UCSD-AML1 (cell line): ENCODE measurements around the gene CCDC88C.

ENCODE experiments used
- DNase-seq: peaks from one replicate; lab custom pipeline; 2025; ENCODE audit not compliant: unreplicated experiment; lab: John Stamatoyannopoulos, UW

Gene CCDC88C

GRCh38 chr14:91329486-91330014, 88.1 kb downstream of the CCDC88C start:
- no peak for DNase-seq

GRCh38 chr14:91328313-91329050, 89.1 kb downstream of the CCDC88C start:
- no peak for DNase-seq

- DNase-seq: no peak
These were observed 89.8 kb downstream of the CCDC88C start for GRCh38 chr14:91327661-91328312.

GRCh38 chr14:91327250-91327595, 90.4 kb downstream of the CCDC88C start:
- no peak for DNase-seq

GRCh38 chr14:91326514-91327249, 90.9 kb downstream of the CCDC88C start:
- no peak for DNase-seq

GRCh38 chr14:91324606-91325575, 92.7 kb downstream of the CCDC88C start:
- DNase-seq: no peak

- peak; percentile 93 for DNase-seq
These were observed 93.7 kb downstream of the CCDC88C start for GRCh38 chr14:91323671-91324605.

GRCh38 chr14:91323031-91323430, 94.6 kb downstream of the CCDC88C start:
- DNase-seq: no peak

GRCh38 chr14:91322623-91323022, 95.0 kb downstream of the CCDC88C start:
- DNase-seq: no peak

- DNase-seq: no peak
These were observed 96.5 kb downstream of the CCDC88C start for GRCh38 chr14:91321131-91321530.

GRCh38 chr14:91320266-91320665, 97.4 kb downstream of the CCDC88C start:
- no peak for DNase-seq

- DNase-seq: no peak
These were observed 98.7 kb downstream of the CCDC88C start for GRCh38 chr14:91318911-91319310.

- DNase-seq: peak; percentile 89
These were observed 100.0 kb downstream of the CCDC88C start for GRCh38 chr14:91317381-91318308.

- no peak for DNase-seq
These were observed 100.9 kb downstream of the CCDC88C start for GRCh38 chr14:91316761-91317160.

GRCh38 chr14:91315844-91316267, 101.8 kb downstream of the CCDC88C start:
- DNase-seq: peak; percentile 71

- DNase-seq: no peak
These were observed 103.8 kb downstream of the CCDC88C start for GRCh38 chr14:91313852-91314251.

- no peak for DNase-seq
These were observed 104.3 kb downstream of the CCDC88C start for GRCh38 chr14:91313154-91313850.

GRCh38 chr14:91311284-91311662, 106.3 kb downstream of the CCDC88C start:
- peak; percentile 23 for DNase-seq
